M059J (cell line): ENCODE data around the gene PRG3. TPM values are rescaled to one million over a fixed set of nuclear protein-coding genes. Genes with fewer than 3 reads are reported as not detected.

ENCODE experiments used
- DNase-seq: peaks from one replicate; pipeline ENCODE4 v3.0.0-alpha.2; 2012; ENCODE audit warnings: low read depth
- total RNA-seq: library from RNA; depleted of rRNA; stranded (reverse); fragments of >200 nt; shearing (Covaris generic); gene quantifications from 2 replicates; pipeline ENCODE4 v1.2.3, GENCODE V29; 2014

The PRG3 gene
- total RNA-seq, 1 experiment from 2014 or later, result not detected

DNA sequence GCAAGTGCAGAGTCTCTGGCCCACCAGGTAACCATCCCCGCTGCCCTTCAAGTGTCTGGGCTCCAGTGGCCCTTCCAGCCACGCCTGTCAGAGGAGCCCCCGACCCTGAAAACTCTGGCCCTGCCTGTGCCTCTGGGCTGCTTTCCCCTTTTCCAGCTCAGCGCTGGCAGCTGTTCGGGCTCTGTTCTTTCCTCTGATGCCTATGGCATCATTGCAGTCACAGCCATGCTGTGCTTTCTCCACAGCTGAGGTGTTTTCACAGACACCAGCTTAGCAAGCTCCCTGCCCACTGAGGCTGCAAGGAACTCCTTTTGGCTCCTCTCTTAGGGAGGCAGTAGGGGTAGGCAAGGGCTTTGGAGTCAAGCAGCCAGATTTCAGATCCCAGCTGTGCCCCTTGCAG is 21.6 kb downstream of the PRG3 start:
- no peak for DNase-seq

DNA sequence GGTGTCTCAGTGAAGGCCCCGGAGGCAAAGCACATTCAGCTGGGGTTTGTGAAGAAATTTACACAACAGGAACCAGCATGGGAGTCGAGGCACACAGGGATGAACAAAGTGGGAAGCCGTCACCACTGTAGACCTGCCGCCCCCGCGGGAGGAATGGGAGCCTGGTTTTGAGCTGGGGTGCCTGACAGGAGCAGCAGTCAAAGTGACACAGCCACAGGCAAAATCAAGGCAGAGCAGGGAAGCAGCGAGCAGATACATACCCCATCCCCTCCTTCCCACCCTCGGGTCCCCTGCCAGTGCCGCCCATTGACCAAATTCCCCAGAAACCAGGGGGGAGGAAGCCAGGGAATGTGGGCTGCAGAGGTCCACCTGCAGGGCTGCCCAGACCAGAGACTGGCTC is 22.0 kb downstream of the PRG3 start:
- DNase-seq, result no peak

DNA sequence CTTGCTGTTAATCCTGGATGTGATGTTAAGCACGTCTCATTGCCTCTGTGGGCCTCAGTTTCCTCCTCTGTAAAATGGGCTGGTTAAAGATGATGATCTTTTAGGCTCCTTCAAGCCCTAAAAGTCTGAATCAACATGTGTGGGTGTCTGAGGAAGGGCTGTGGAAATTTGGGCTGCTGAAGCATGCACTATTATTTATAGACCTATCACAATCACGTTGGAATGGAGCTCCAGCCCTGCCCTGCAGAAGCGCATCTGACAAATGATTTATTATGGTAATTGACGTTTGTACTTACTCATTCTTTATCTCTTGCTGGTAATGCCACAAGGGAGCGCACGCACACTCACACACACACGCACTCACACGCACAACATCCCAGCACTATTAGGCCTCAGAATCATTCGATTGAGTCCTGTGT is 22.4 kb downstream of the PRG3 start:
- peak; percentile 35 for DNase-seq

DNA sequence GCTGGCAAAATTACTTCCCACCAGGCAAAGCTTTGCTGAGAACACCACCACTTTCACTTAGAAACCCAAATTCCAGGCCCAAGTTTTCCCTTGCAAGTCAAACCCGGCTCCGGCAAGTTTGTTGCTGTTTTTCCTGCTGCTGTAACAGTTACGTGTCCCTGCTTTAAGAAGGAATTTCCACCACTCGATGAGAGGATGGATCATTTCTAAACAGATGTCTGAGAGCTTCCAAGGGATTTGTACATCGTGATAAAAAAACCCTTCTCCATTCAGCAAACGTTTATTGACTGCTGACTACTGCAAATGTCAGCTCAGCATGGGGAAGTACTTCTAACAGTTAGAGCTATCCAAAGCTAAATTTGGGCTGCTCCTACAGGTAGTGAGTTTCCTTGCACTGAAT is 23.1 kb downstream of the PRG3 start:
- no peak for DNase-seq

DNA sequence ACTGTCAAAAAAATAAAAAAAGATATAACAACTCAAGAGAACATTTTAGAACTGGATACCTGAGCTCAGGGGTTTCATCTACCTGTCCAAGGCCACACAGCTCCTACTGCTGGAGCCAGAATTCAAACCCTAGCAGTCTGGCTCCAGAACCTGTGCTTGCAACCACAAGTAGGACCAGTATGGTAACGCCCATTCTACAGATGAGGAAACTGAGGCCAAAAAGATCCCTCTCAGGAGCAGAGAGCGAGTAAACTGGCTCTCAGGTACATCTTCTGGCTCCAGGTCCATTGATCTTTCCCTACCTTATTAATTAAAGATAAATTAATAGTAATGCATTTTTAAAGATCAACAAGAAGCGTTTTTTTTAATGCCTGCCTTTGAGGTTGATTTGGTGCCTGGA is 23.6 kb downstream of the PRG3 start:
- DNase-seq, result no peak

DNA sequence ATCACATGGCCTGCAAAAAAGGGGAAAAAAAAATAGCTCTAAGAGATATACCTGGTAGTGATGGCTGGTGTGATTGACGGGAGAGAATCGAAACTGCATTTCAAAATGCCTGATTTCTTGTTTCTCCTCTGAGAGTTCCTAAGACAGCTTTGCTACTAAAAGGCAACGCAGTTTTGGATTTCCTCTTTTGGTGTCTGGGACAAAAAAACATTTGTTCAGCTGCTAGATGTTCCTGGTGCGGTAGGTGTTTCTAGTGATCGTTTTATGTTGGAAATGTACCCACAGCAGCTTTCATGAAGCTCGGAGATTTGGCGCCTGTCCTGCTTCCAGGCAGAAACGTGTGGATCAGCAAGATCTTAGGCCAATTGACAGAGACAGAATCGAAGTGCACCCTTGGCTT is 24.7 kb downstream of the PRG3 start:
- no peak for DNase-seq

DNA sequence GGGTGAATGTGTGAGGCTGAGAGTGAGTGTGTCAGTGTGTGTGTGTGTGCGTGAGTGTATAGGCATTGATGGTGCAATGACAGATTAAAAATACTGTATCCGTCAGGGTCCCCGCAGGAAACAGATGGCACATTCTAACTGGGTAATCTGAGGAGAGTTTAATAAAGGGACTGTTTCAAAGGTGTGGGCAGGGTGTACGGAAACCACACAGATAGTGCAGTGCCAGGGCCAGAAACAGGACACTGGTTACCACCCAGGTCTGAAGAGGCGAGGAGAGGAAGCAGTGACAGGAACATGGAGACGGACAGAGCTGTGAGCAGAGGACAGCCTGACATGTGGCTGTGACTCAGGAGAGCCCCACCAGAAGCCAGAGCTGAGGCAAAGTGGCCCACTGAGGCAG is 26.3 kb downstream of the PRG3 start:
- DNase-seq, result no peak

DNA sequence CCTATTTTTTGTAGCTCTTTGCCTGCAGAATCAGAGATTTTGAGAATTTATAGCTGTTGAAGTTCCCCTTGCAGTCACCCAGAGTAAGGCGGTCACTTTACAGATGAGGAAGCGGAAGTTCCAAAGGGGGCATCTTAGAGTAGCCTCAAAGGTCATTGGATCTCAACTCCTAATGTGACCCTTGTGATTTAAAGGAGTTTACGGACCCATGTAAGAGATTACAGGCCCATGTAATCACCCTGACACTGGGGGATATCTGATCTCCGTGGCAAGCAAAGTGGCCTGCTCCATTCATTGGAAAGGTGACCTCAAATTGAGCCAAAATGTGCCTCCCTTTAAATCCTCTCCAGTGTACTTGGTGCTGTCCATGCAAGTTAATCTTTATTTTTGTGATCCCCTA is 27.1 kb downstream of the PRG3 start:
- DNase-seq, result no peak

DNA sequence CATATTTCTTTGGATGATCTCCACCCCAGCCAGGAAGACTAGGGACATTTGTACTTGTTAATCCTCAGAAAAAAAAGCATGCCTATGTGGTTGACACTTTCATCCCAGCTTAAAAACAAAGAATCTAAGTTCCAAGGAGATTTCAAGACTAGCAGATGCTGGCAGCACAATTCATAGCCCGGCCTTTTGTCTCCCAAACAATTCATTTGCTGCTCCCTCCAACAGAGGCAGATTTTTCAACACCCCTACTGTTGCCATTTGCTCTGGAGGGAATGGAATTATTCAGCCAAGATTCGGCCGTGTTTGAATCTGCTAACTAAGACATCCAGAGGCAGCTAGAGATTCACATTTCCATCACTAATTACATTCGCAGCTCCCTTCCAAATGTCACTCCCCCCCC is 27.5 kb downstream of the PRG3 start:
- no peak for DNase-seq

DNA sequence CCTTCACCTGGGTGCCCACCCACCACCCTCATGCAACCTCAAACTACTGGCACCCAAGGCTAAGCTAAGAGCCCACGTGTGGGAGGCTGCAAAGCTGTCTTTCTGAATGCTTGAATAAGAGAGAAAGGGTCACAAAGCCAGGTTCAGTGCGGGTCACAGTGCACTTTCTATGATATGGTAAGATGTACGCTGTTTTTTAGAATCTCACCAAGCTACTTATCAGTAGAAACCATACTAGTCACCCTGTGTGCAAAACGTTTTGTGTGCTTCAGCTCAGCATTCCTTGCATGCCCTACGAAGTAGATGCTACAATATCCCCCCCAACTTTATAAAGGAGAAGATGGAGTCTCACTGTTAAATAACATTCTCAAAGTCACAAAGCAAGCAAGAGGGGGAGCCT is 27.9 kb downstream of the PRG3 start:
- no peak for DNase-seq

DNA sequence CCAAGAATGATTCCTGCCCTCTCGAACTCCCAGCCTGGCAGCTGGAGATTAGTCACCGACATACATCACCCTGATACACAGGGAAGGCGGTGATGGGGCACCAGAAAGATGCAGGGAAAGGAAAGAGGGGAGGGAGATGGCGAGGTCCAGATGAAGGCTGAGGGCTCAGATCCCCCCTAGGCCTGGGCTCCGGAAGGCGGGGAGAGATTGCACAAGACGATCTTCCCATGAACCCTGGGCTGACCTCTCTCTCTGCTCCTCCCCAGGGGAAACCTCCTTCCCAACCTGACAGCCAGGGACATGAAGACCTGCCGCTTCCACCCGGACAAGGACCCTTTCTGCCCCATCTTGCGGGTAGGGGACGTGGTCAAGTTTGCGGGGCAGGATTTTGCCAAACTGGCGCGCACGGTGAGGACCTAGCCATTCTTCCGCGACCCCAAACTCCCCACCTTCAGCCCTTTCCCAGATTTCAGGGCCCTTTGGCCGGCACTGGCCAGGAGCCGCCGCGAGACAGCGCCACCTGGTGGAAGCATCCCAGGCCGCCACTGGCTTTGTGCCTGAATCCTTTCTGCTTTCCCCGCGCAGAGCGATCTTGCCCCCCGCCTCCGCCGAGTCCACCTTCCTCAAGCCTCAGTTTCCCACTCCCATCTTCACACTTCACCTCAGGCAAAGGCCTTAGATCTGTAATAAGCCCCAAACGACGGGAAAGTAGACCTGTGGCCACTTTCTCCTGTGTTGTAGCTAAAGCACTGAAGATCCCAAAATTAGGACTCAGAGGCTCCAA is 31.3 kb downstream of the PRG3 start:
- peak; percentile 58 for DNase-seq

DNA sequence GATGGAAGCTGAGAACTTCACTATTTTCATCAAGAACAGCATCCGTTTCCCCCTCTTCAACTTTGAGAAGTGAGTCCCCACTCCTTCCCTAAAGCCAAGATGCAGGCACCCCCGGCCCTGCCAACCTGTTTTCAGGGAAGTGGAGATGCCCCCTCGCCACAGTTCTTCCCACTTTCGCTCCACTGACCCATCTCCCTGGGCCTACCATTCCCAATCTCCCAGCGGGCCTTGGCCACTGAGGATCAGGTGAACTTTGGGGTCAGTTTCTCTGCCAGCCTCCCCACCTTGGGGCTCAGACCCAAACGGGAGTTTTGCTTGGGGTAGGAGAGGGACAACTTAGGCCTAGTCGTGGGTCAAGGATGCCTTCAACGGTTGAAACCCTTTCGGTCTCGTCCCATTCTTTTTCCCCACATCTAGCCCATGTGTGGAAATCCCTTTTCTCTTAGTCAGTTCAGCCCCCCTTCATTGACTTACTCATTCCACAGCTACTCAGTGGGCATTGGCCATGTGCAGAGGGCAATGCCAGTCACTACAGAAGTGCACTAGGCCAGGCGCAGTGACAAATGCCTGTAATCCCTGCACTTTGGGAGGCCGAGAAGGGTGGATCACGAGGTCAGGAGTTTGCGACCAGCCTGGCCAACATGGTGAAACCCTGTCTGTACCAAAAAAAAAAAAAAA is 32.2 kb downstream of the PRG3 start:
- DNase-seq, result peak; percentile 52

DNA sequence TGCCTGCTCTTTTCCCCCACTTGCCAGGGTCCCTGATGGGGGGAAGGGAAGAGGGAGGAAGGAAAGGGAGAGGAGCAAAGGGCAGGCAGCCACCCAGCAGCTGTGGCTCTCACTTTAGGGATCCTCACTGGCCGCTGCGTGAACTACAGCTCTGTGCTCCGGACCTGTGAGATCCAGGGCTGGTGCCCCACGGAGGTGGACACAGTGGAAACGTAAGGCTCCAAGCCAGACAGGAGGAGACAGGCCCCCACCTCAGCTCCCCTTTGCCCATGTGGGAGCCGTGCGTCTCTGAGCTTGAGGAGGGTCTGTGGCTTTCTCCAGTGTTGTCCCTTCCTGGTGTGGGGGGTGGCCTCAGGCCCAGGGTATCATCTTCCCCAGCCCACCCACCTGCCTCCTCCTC is 32.9 kb downstream of the PRG3 start:
- DNase-seq, result no peak

DNA sequence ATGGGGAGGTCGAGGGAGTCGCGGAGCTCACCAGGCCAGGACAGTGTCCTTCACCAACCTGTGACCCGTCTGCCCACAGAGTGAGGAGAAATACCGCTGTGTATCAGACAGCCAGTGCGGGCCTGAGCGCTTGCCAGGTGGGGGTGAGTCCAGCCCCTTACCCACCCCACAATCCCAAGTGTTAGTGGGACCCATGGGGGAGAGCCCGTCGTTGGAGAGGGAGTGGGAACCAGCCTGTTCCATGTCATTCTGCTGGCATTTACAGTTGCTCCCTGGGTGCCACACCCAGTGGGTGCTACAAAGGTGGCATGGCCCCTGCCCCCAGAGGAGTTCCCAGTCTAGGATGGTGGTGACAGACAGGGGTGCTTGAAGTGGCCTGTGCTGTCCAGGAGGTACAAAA is 33.6 kb downstream of the PRG3 start:
- no peak for DNase-seq

DNA sequence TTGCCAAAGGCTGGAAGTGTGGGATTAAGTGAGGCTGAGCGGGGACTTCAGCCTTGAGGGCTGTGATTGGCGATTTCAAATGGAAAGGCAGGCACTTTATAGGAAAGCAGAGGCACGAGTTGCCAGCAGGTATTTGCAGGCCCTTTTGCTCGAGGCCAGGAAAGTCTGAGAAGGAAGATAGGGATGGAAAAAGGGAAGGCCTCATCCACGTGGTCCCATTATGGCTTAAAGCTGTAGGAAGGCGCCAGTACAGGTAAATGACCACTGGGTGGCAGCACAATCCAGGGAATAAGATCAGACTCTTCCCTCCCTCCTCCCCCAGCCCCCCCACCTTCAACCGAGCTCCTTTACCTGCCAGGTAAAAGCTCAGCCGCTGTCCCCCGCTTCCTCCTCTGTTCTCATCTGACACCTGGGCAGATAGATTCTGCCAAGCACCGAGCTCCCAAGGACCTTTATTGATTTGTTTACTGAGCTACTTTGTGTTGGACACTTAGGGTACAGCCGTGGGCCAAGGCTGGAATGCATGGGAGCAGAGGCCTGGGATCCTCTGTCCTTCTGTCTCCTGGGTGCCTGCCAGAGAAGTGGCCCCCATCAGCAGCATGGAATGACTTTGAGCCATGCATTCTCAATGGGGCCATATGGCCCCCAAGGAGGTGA is 35.3 kb downstream of the PRG3 start:
- DNase-seq, result peak; percentile 60

DNA sequence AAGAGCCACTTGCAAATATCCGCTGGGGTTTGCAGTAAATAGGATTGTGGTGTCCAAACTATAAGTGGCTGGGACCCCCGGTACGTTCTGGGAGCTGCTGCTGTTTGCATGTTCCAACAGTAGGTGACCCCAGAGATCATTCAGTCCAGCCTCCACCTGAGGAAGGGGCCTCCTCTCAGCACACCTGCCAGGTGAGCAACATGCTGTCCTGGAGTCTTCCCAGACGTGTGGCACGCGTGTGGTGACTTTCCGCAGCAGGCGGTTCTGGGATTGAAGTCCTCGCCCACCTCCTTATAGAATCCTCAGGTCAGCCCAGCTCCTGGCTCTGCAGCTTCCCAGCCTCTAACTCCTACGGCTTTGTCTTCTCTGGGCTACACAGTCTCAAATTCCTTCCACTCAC is 36.1 kb downstream of the PRG3 start:
- DNase-seq, result no peak

DNA sequence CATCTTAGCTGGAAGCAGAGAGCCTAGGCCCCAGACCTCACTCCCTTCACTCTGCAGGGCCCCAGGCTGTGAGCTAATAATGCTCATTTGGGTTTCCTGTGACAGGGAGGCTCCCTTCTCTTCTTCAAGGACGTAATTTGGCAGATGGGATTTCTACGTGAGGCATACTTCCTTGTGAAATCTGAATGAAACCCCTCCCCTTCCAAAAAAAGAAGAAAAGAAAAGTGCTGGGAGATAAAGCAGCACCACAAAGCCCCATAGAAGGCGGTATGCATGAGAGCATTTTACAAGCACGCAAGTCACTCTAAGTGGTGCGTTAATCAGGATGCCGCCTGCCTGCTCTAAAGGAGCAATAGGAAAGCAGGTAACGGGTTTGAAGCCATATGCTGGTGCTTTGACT is 37.1 kb downstream of the PRG3 start:
- DNase-seq, result no peak

DNA sequence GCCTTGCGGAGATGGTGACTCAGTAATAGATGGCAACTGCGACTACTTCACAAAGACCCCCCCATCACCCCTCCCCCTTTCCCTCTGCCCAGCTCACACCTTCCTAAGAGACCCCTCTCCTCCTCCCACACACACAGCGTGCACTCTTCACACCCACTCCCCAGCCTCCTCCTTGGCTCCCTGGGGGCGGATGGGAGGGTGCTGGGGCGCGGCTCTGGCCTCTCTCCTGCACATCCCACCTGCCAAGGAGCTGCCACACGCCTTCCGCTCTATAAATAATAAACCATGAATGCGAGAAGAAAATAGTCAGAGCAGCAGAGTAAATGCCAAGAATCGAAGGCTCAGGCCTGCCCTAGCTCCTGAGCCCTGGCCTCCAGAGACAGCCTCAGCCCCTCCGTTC is 38.2 kb downstream of the PRG3 start:
- DNase-seq, result no peak

DNA sequence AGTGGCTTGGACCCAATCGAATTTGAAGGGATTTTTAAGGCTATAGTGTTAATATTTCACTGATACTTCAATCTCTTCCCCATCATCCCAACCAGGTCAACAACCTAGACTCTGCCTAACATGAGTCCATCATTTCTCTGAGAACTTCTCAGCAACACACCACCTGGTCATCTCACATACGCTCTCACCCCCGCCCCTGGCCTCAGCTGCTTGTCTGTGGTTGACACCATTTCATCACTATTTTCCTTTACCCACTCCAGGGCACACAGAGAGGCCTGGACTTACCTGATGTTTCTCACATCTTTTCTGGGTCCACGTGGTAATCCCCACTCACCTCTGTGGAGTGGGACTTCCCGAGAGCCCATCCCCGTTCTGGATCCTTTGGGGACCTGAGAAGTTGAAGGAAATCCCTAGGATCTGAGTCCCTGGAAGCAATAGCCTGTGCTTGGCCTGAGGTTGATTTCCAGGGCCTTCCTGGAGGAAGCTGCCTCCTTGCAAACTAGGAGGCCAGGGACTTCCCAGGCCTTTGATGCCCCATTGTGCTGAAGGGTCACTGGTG is 39.6 kb downstream of the PRG3 start:
- DNase-seq, result no peak

DNA sequence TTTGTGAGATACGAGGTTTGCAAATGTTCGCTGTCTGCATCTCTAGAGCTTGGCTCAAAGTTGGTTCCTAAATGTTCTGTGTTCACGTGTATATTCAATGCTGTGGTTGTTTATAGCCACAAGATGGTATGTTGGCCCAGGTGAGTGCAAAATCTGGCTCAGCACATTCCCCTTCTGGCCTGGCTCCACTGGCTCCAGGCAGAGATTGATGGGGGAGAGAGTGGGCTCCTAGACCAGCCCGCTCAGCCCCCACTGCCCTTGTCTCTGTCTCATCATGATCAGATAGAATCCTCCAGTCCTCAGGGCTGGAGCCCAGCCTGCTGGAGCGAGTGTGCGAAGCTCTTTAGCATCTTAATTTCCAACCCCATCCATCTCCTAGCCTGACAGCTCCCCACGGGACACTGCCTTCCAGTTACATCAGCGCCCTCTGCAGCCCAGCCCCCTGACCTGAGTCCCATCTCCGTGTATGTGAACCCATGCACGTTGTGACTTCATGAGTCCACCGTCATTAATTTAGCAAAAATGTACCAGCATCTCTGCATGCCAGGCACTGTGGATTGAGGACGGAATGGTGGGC is 40.8 kb downstream of the PRG3 start:
- peak; percentile 47 for DNase-seq

DNA sequence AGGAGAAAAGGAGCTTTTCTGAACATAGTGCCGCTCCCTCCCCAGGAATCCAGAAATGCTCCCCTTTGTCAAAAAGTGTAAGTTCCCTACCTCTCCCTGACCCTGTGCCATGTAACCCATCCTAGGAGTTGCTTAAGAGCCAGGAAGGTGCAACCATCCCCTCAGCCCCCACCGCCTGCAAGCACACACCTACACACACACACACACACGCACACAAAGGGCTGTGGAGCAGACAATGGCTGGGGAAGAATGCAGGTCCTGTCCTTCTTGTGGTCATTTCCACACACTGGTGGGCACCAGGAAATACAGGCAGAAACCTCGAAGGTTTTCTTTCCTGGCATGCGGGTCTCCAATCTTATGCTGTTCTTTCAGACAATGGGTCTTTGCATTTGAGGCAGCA is 41.6 kb downstream of the PRG3 start:
- no peak for DNase-seq

DNA sequence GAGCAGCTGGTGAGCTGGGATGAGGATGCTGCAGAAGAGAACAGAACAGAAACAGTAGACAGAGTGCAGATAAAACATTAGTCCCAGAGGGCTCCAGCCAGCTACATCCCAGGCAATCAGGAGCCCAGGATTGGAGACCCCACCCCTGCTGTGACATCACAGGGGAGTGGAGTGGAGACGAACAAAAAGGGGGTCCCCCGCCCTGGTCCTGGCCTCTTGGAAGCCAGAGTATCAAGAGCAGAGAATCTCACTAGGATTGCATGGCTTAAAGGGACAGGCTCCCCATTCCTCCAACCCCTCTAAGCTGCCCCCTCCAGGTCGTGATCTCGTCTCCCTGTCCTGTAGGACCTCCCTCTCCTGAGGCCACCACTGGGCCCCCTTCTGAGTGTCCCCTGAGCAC is 42.8 kb downstream of the PRG3 start, which contains the start of gene P2RX3:
P2RX3 (plus strand) TSS at position 211 of the 400 bp plus-strand sequence. CDS start 199 bp downstream, outside the sequence.
- no peak for DNase-seq
